ENCODE data around the gene EIF2B2. TPM values are rescaled to one million over a fixed set of nuclear protein-coding genes. Genes with fewer than 3 reads are reported as not detected.
A peak's percentile ranks its signal among the peaks of the same experiment; 100 is the strongest.

Gene EIF2B2
- total RNA-seq, 1 experiment from 2014 or later: 96.8 TPM

DNA sequence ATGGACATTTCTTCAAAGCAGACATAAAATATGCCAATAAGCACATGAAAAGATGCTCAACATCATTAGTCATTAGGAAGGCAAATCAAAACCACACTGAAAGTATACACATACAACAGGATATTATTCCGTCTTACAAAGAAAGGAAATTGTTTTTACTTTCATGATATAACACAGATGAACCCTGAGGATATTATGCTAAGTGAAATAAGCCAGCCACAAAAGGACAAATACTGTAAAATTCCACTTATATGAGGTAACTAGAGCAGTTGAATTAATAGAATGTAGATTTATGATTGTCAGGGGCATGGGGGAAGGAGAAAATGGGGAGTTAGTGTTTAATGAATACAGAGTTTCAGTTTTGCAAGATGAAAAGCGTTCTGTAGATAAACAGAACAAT, 56.9 kb downstream of the EIF2B2 start:
- Histone ChIP-seq H3K9me3 (ENCODE audit: low read length) (no peaks in the 10 kb centered on the region), H3K4me1 (ENCODE audit: insufficient read depth, low read length) (peaks cover 12% of the 10 kb centered on the region), H3K9me2 (replicated peaks; ENCODE audit: low read length) (no peaks in the 10 kb centered on the region), H3K4me3 (ENCODE audit: low read length) (no peak overlapping the region), H3K27me3 (ENCODE audit: low read length) (no peaks in the 10 kb centered on the region), H3K4me2 (ENCODE audit: low read length) (no peak overlapping the region), H4K20me1 (ENCODE audit: low read length) (no peaks in the 10 kb centered on the region), H3K9ac (ENCODE audit: low read length) (no peak overlapping the region), H2AFZ (ENCODE audit: low read length) (no peak overlapping the region), H3K27ac (ENCODE audit: low read length) (no peak overlapping the region), H3K36me3 (ENCODE audit: low read depth, low read length) (peaks cover 13% of the 10 kb centered on the region), H3K79me2 (ENCODE audit: low read length) (peaks cover 21% of the 10 kb centered on the region), H3F3A (ENCODE audit: low read length, unreplicated experiment) (no peaks in the 10 kb centered on the region)
- TF ChIP-seq EZH2 (IDR thresholded peaks at IDR 0.05; ENCODE audit: low read length, unreplicated experiment) (no peak), EZH2phosphoT487 (IDR thresholded peaks at IDR 0.05; ENCODE audit: borderline replicate concordance, low read length) (no peak)
- TF ChIP-seq, protein P1, sequence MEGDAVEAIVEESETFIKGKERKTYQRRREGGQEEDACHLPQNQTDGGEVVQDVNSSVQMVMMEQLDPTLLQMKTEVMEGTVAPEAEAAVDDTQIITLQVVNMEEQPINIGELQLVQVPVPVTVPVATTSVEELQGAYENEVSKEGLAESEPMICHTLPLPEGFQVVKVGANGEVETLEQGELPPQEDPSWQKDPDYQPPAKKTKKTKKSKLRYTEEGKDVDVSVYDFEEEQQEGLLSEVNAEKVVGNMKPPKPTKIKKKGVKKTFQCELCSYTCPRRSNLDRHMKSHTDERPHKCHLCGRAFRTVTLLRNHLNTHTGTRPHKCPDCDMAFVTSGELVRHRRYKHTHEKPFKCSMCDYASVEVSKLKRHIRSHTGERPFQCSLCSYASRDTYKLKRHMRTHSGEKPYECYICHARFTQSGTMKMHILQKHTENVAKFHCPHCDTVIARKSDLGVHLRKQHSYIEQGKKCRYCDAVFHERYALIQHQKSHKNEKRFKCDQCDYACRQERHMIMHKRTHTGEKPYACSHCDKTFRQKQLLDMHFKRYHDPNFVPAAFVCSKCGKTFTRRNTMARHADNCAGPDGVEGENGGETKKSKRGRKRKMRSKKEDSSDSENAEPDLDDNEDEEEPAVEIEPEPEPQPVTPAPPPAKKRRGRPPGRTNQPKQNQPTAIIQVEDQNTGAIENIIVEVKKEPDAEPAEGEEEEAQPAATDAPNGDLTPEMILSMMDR (conservative IDR thresholded peaks at IDR 0.05; ENCODE audit: low read depth, low read length): no peak
- ChIA-PET POLR2A (ENCODE audit: unreplicated experiment) (no interaction called here), CTCF (no interaction called here)
- no TSS peak for BruUV-seq (replicated peaks)
- DNase-seq: peak; percentile 33
- ATAC-seq: peak; percentile 8; the same call in 1 of the 2 replicates
- intact Hi-C loops (cut with micrococcal nuclease): loop anchor here (5.0 kb wide), 2 partner anchors 57 to 72 kb away; partner anchors contain the start of gene EIF2B2

DNA sequence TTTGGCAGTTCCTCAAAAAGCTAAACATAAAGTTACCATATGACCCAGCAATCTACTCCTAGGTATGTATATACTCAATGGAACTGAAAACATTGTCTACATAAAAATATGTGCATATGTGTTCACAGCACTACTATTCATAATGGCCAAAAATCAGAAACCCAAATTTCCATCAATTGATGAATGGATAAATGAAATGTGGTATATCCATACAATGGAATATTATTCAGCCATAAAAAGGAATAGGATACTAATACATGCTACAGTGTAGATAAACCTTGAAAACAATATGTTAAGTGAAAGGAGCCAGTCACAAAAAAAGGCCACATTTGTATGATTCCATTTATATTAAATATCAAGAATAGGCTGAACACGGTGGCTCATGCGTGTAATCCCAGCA, 57.7 kb downstream of the EIF2B2 start:
- Histone ChIP-seq H3K27me3 (ENCODE audit: low read length) (no peaks in the 10 kb centered on the region), H3K4me3 (ENCODE audit: low read length) (no peak overlapping the region), H3F3A (ENCODE audit: low read length, unreplicated experiment) (no peaks in the 10 kb centered on the region), H3K79me2 (ENCODE audit: low read length) (peaks cover 21% of the 10 kb centered on the region), H3K9me3 (ENCODE audit: low read length) (no peaks in the 10 kb centered on the region), H3K9me2 (replicated peaks; ENCODE audit: low read length) (no peaks in the 10 kb centered on the region), H3K4me2 (ENCODE audit: low read length) (no peak overlapping the region), H3K27ac (ENCODE audit: low read length) (no peak overlapping the region), H2AFZ (ENCODE audit: low read length) (no peak overlapping the region), H4K20me1 (ENCODE audit: low read length) (no peaks in the 10 kb centered on the region), H3K36me3 (ENCODE audit: low read depth, low read length) (peaks cover 13% of the 10 kb centered on the region), H3K4me1 (ENCODE audit: insufficient read depth, low read length) (peaks cover 10% of the 10 kb centered on the region), H3K9ac (ENCODE audit: low read length) (no peak overlapping the region)
- CTCF ChIA-PET: no interaction called here
- ATAC-seq (no peak), DNase-seq (no peak)
- POLR2A ChIA-PET (ENCODE audit: unreplicated experiment): no interaction called here
- TF ChIP-seq EZH2phosphoT487 (IDR thresholded peaks at IDR 0.05; ENCODE audit: borderline replicate concordance, low read length): no peak
- no peak for TF ChIP-seq EZH2 (IDR thresholded peaks at IDR 0.05; ENCODE audit: low read length, unreplicated experiment)
- TF ChIP-seq, protein P1 (conservative IDR thresholded peaks at IDR 0.05; ENCODE audit: low read depth, low read length): no peak
- BruUV-seq (replicated peaks): no TSS peak
- intact Hi-C loops (cut with micrococcal nuclease): loop anchor here (5.0 kb wide), 2 partner anchors 58 to 73 kb away; partner anchors contain the start of gene EIF2B2

Other genes starting within 250 kb of the EIF2B2 start
- 25.1 and 30.8 TPM in 2 replicates for gene YLPM1, start 239.6 kb upstream of the EIF2B2 start, total RNA-seq (2014; rRNA removed)
- gene PROX2, start 126.8 kb upstream of the EIF2B2 start, total RNA-seq (2014; rRNA removed): not detected in 2 replicates
- gene DLST, start 121.0 kb upstream of the EIF2B2 start, total RNA-seq (2014; rRNA removed): 56.9 and 61.1 TPM in 2 replicates
- gene RPS6KL1, start 79.7 kb upstream of the EIF2B2 start, total RNA-seq (2014; rRNA removed): 16.0 and 17.9 TPM in 2 replicates
- gene PGF, start 47.3 kb upstream of the EIF2B2 start, total RNA-seq (2014; rRNA removed): 0.26 and 1.5 TPM in 2 replicates
- 7.9 and 13.2 TPM in 2 replicates for gene MLH3, start 48.5 kb downstream of the EIF2B2 start, total RNA-seq (2014; rRNA removed)
- 22.6 and 23.5 TPM in 2 replicates for gene ACYP1, start 61.1 kb downstream of the EIF2B2 start, total RNA-seq (2014; rRNA removed)
- gene ZC2HC1C, start 66.7 kb downstream of the EIF2B2 start, total RNA-seq (2014; rRNA removed): 3.4 and 9.5 TPM in 2 replicates
- gene NEK9, start 124.1 kb downstream of the EIF2B2 start, total RNA-seq (2014; rRNA removed): 29.6 and 44.5 TPM in 2 replicates
- gene TMED10, start 173.7 kb downstream of the EIF2B2 start, total RNA-seq (2014; rRNA removed): 246 and 253 TPM in 2 replicates